ENCODE data around the gene RBM12. TPM values are rescaled to one million over a fixed set of nuclear protein-coding genes. Genes with fewer than 3 reads are reported as not detected.
A peak's percentile ranks its signal among the peaks of the same experiment; 100 is the strongest.

The RBM12 gene
- total RNA-seq, 1 donor from 2014 or later, result 88.4 TPM

DNA sequence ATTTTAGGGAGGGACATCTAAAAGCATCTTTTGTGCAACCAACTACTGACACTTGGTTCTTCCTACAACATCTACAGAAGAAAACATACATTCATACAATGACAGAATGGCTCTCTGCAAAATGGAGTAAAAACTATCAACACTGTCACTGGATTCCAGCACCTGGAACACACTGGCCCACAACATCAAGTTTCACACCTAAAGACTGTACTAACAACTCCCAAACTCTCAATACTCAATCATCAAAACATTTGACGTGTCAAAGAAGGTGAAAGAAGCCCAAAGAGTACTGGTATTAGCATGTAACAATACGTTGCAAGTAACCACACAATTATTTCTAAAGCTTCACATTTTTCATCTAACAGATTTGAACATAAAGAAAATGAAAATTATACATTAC, 2.1 kb downstream of the RBM12 start:
- Histone ChIP-seq H3K36me3 (ENCODE audit: insufficient read depth, low read length) (no peaks in the 10 kb centered on the region), H2AFZ (ENCODE audit: low read depth, low read length) (no peak overlapping the region), H3K9me3 (ENCODE audit: insufficient read depth, low read depth, low read length) (no peaks in the 10 kb centered on the region), H3K9ac (ENCODE audit: low read length) (peak overlapping the region; percentile 97), H4K20me1 (ENCODE audit: insufficient read depth, low read length) (peaks cover 68% of the 10 kb centered on the region), H3K4me1 (ENCODE audit: insufficient read depth, low read length) (peaks cover 22% of the 10 kb centered on the region), H3K27ac (ENCODE audit: low read depth, low read length) (no peak overlapping the region), H3K79me2 (ENCODE audit: insufficient read depth, low read length) (peaks cover 74% of the 10 kb centered on the region), H3K4me2 (ENCODE audit: low read length) (peak overlapping the region; percentile 97), H3K27me3 (ENCODE audit: insufficient read depth, low read length) (no peaks in the 10 kb centered on the region), H3K4me3 (ENCODE audit: insufficient read depth, low read depth, low read length) (peak overlapping the region; percentile 89)
- FAIRE-seq (no peak), DNase-seq (ENCODE audit: low read depth) (no peak)
- peak overlapping the region; percentile 94 for H3K4me3 Mint-ChIP-seq (ENCODE audit: unreplicated experiment)
- peaks cover 35% of the 10 kb centered on the region for H3K4me1 Mint-ChIP-seq (ENCODE audit: low read depth, unreplicated experiment)
- no peaks in the 10 kb centered on the region for H3K9me3 Mint-ChIP-seq (ENCODE audit: unreplicated experiment)
- H3K27me3 Mint-ChIP-seq (ENCODE audit: low read depth, unreplicated experiment), result no peaks in the 10 kb centered on the region
- no peak overlapping the region for H3K27ac Mint-ChIP-seq (ENCODE audit: unreplicated experiment)
- TF ChIP-seq, protein P1, sequence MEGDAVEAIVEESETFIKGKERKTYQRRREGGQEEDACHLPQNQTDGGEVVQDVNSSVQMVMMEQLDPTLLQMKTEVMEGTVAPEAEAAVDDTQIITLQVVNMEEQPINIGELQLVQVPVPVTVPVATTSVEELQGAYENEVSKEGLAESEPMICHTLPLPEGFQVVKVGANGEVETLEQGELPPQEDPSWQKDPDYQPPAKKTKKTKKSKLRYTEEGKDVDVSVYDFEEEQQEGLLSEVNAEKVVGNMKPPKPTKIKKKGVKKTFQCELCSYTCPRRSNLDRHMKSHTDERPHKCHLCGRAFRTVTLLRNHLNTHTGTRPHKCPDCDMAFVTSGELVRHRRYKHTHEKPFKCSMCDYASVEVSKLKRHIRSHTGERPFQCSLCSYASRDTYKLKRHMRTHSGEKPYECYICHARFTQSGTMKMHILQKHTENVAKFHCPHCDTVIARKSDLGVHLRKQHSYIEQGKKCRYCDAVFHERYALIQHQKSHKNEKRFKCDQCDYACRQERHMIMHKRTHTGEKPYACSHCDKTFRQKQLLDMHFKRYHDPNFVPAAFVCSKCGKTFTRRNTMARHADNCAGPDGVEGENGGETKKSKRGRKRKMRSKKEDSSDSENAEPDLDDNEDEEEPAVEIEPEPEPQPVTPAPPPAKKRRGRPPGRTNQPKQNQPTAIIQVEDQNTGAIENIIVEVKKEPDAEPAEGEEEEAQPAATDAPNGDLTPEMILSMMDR (IDR thresholded peaks at IDR 0.05; ENCODE audit: insufficient read depth, low read depth, low read length), result no peak
- no peak for TF ChIP-seq EZH2 (IDR thresholded peaks at IDR 0.05; ENCODE audit: insufficient read depth, low read length)
- H3K36me3 Mint-ChIP-seq (ENCODE audit: low read depth, unreplicated experiment), result no peaks in the 10 kb centered on the region

DNA sequence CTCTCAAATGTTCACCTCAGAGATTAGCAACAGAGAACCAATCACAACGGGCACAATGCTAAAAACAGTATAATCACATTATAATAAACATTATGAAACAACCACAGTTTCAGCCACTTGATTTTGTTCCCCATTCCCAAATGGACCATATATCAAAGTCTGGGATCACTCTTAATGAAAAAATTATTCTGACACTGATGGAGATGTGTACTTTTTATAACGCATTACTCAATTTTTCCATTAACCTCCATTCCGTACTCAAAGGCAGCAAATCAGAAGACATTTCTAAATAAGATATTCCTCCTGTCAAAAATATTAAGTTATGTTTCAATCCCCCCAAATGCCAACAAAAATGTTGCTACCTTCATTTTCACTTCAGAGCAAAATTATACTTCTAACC, 2.8 kb downstream of the RBM12 start:
- Histone ChIP-seq H3K4me2 (ENCODE audit: low read length) (peak overlapping the region; percentile 97), H3K9ac (ENCODE audit: low read length) (peak overlapping the region; percentile 97), H4K20me1 (ENCODE audit: insufficient read depth, low read length) (peaks cover 74% of the 10 kb centered on the region), H3K4me1 (ENCODE audit: insufficient read depth, low read length) (peaks cover 22% of the 10 kb centered on the region), H3K9me3 (ENCODE audit: insufficient read depth, low read depth, low read length) (no peaks in the 10 kb centered on the region), H3K36me3 (ENCODE audit: insufficient read depth, low read length) (no peaks in the 10 kb centered on the region), H3K27me3 (ENCODE audit: insufficient read depth, low read length) (no peaks in the 10 kb centered on the region), H3K79me2 (ENCODE audit: insufficient read depth, low read length) (peaks cover 81% of the 10 kb centered on the region), H3K4me3 (ENCODE audit: insufficient read depth, low read depth, low read length) (peak overlapping the region; percentile 89), H2AFZ (ENCODE audit: low read depth, low read length) (no peak overlapping the region), H3K27ac (ENCODE audit: low read depth, low read length) (no peak overlapping the region)
- H3K36me3 Mint-ChIP-seq (ENCODE audit: low read depth, unreplicated experiment), result no peaks in the 10 kb centered on the region
- no peaks in the 10 kb centered on the region for H3K27me3 Mint-ChIP-seq (ENCODE audit: low read depth, unreplicated experiment)
- H3K4me3 Mint-ChIP-seq (ENCODE audit: unreplicated experiment), result peak overlapping the region; percentile 94
- H3K4me1 Mint-ChIP-seq (ENCODE audit: low read depth, unreplicated experiment), result peaks cover 37% of the 10 kb centered on the region
- no peak for FAIRE-seq
- no peak for TF ChIP-seq EZH2 (IDR thresholded peaks at IDR 0.05; ENCODE audit: insufficient read depth, low read length)
- TF ChIP-seq, protein P1 (IDR thresholded peaks at IDR 0.05; ENCODE audit: insufficient read depth, low read depth, low read length), result no peak
- DNase-seq (ENCODE audit: low read depth), result no peak
- peak overlapping the region; percentile 27 for H3K27ac Mint-ChIP-seq (ENCODE audit: unreplicated experiment)
- no peaks in the 10 kb centered on the region for H3K9me3 Mint-ChIP-seq (ENCODE audit: unreplicated experiment)

DNA sequence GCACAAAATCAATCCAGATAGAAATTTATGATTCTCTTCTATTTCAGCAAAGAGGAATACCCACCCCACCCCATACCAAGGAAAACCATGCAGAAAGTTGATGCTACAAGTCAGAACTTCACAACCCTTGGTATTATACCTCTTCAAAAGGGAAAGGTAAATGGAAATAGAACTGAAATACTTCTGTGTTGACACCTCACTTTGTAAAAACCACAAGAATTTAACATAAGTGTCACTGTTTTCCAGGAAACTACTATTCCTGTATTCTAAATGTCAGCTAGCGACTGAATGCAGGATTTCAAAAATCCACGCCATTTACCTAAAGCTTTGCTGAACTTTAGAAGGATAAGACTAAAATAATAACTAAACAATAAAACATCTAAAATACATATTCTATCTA, 3.6 kb downstream of the RBM12 start:
- H3K4me2 ChIP-seq (ENCODE audit: low read length), result peak overlapping the region; percentile 97
- no peaks in the 10 kb centered on the region for H3K27me3 Mint-ChIP-seq (ENCODE audit: low read depth, unreplicated experiment)
- H3K4me3 ChIP-seq (ENCODE audit: insufficient read depth, low read depth, low read length), result peak overlapping the region; percentile 89
- H3K27ac ChIP-seq (ENCODE audit: low read depth, low read length), result peak overlapping the region; percentile 15
- no peaks in the 10 kb centered on the region for H3K36me3 Mint-ChIP-seq (ENCODE audit: low read depth, unreplicated experiment)
- H3K9me3 Mint-ChIP-seq (ENCODE audit: unreplicated experiment), result no peaks in the 10 kb centered on the region
- H4K20me1 ChIP-seq (ENCODE audit: insufficient read depth, low read length), result peaks cover 83% of the 10 kb centered on the region
- DNase-seq (ENCODE audit: low read depth) (peak; percentile 46), FAIRE-seq (no peak)
- H3K36me3 ChIP-seq (ENCODE audit: insufficient read depth, low read length), result no peaks in the 10 kb centered on the region
- H3K79me2 ChIP-seq (ENCODE audit: insufficient read depth, low read length), result peaks cover 89% of the 10 kb centered on the region
- H3K4me1 Mint-ChIP-seq (ENCODE audit: low read depth, unreplicated experiment), result peaks cover 37% of the 10 kb centered on the region
- H3K27ac Mint-ChIP-seq (ENCODE audit: unreplicated experiment), result no peak overlapping the region
- TF ChIP-seq, protein P1 (IDR thresholded peaks at IDR 0.05; ENCODE audit: insufficient read depth, low read depth, low read length), result no peak
- no peak for TF ChIP-seq EZH2 (IDR thresholded peaks at IDR 0.05; ENCODE audit: insufficient read depth, low read length)
- H3K9ac ChIP-seq (ENCODE audit: low read length), result no peak overlapping the region
- H3K4me3 Mint-ChIP-seq (ENCODE audit: unreplicated experiment), result peak overlapping the region; percentile 94
- H3K27me3 ChIP-seq (ENCODE audit: insufficient read depth, low read length), result no peaks in the 10 kb centered on the region
- H3K4me1 ChIP-seq (ENCODE audit: insufficient read depth, low read length), result peaks cover 22% of the 10 kb centered on the region
- H2AFZ ChIP-seq (ENCODE audit: low read depth, low read length), result no peak overlapping the region
- no peaks in the 10 kb centered on the region for H3K9me3 ChIP-seq (ENCODE audit: insufficient read depth, low read depth, low read length)

Data from astrocyte (in vitro differentiated cells and primary cell).